ENCODE results near the gene ABCB11. TPM values are rescaled to one million over a fixed set of nuclear protein-coding genes. Genes with fewer than 3 reads are reported as not detected.

ABCB11 gene
- total RNA-seq, 1 donor from 2014 or later = not detected

DNA sequence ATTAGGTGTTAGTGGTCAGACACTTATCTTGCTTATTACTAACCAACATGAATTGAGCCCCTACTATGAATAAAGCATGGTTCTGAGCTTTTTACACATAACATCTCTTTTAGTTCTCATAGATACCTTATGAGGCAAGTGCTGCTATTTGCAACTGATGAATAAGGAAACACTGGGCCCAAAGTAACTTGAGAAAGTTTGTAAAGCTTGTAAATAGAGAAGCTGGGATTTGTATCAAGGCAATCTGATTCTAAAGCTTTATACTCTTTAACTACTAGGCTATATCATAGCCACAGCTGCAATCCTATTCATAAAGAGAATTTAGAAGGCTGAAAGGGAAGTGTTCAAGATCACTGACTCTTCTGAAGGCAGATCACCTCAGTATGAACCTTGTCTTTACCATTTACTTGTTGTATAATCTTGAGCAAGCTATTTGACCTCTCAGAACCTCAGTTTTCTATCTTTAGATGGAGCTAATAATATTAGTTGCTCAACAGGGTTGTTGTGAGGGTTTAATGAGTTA, 60.4 kb downstream of the ABCB11 start:
- Mint-ChIP-seq H3K4me3 (ENCODE audit: unreplicated experiment) (no peak overlapping the region), H3K4me1 (ENCODE audit: low read depth, unreplicated experiment) (no peaks in the 10 kb centered on the region), H3K9me3 (ENCODE audit: unreplicated experiment) (no peaks in the 10 kb centered on the region), H3K27ac (ENCODE audit: unreplicated experiment) (no peak overlapping the region), H3K36me3 (ENCODE audit: unreplicated experiment) (no peaks in the 10 kb centered on the region), H3K27me3 (ENCODE audit: unreplicated experiment) (no peaks in the 10 kb centered on the region)
- no peak for DNase-seq
- TF ChIP-seq, protein P1, sequence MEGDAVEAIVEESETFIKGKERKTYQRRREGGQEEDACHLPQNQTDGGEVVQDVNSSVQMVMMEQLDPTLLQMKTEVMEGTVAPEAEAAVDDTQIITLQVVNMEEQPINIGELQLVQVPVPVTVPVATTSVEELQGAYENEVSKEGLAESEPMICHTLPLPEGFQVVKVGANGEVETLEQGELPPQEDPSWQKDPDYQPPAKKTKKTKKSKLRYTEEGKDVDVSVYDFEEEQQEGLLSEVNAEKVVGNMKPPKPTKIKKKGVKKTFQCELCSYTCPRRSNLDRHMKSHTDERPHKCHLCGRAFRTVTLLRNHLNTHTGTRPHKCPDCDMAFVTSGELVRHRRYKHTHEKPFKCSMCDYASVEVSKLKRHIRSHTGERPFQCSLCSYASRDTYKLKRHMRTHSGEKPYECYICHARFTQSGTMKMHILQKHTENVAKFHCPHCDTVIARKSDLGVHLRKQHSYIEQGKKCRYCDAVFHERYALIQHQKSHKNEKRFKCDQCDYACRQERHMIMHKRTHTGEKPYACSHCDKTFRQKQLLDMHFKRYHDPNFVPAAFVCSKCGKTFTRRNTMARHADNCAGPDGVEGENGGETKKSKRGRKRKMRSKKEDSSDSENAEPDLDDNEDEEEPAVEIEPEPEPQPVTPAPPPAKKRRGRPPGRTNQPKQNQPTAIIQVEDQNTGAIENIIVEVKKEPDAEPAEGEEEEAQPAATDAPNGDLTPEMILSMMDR (IDR thresholded peaks at IDR 0.05; ENCODE audit: partially characterized antibody, unreplicated experiment) = no peak

DNA sequence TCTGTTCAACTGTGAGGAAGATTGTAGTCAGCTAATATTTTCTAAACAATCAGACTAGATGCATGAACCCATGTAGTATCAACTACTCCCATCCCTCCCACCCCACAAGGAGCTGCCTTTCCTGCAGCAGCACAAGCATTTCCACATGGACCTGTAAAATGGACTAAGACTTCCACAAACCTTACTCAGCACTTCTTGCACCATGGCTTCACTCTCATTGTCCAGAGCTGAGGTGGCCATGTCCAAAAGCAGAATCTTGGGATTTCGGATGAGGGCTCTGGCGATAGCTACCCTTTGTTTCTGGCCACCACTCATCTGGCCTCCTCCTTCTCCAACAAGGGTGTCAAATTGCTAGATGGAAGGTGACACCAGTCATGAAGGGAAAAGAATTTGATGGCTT, 61.3 kb downstream of the ABCB11 start:
- Mint-ChIP-seq H3K4me3 (ENCODE audit: unreplicated experiment) (no peak overlapping the region), H3K27me3 (ENCODE audit: unreplicated experiment) (no peaks in the 10 kb centered on the region), H3K27ac (ENCODE audit: unreplicated experiment) (no peak overlapping the region), H3K4me1 (ENCODE audit: low read depth, unreplicated experiment) (no peaks in the 10 kb centered on the region), H3K9me3 (ENCODE audit: unreplicated experiment) (no peaks in the 10 kb centered on the region), H3K36me3 (ENCODE audit: unreplicated experiment) (no peaks in the 10 kb centered on the region)
- no peak for DNase-seq
- TF ChIP-seq, protein P1 (IDR thresholded peaks at IDR 0.05; ENCODE audit: partially characterized antibody, unreplicated experiment) = no peak

DNA sequence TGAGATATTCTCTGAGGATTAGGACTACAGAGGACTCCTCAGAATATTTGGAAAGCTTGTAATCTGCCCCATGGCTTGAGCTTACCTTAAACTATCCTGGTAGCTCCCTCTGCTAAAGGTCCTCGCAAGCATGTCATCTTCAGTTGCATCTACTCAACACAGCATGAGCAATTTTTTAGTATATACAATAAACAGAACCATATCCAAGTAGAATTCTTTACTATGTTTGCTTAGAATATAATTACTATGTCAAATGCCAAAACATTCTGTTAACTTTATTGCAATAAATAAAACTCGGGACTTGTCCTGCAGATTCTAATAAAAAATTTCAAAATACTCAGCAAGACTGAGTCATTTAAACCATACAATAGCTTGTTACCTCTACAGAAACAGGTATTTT, 62.8 kb downstream of the ABCB11 start:
- H3K27me3 Mint-ChIP-seq (ENCODE audit: unreplicated experiment) = no peaks in the 10 kb centered on the region
- H3K9me3 Mint-ChIP-seq (ENCODE audit: unreplicated experiment) = no peaks in the 10 kb centered on the region
- DNase-seq = no peak
- no peaks in the 10 kb centered on the region for H3K4me1 Mint-ChIP-seq (ENCODE audit: low read depth, unreplicated experiment)
- TF ChIP-seq, protein P1 (IDR thresholded peaks at IDR 0.05; ENCODE audit: partially characterized antibody, unreplicated experiment) = no peak
- H3K4me3 Mint-ChIP-seq (ENCODE audit: unreplicated experiment) = no peak overlapping the region
- H3K36me3 Mint-ChIP-seq (ENCODE audit: unreplicated experiment) = no peaks in the 10 kb centered on the region
- no peak overlapping the region for H3K27ac Mint-ChIP-seq (ENCODE audit: unreplicated experiment)

DNA sequence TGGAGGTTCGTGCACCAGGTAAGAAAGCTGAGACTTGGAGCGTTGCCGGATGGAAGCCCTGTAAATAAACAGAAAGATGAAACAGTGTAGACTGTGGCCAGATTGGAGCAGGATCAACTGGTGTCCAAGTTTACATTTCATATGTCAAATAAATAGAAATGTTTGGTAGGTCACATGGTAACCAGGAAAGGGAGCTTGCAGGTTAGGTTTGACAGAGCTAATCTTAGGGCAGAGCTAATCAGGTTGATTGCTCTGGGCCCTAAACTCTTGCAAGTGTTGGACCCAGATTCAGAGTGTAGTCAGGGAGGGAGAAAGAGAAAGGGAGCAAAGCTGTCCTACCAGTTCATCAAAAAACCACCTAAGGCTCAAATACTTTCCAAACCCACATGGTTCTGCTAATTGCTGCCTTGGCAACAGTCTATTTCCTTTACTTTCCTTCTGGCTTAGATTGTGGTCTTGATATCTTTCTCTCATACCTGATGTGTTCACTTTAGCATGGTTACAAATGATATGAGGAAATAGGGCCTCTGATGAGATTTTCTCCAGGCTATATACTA, 66.8 kb downstream of the ABCB11 start:
- H3K27ac Mint-ChIP-seq (ENCODE audit: unreplicated experiment) = no peak overlapping the region

DNA sequence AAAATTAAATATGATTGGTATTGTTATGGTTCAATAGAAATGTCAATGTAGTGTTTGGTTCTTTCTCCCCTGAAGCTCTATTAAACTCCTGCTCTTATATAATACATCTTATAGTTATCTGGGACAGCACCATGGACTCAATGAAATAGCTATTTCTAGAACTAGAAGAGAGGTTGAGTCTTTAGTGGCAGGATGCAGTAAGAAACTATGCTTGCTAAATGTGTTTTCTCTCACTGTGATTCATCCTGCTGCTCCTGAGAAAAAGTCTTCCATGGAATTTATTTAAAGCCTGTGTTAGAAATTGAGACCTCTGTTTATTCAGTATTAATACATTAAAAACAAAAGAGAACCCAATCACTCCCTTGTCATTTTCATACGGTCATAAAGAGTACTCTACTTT, 68.5 kb downstream of the ABCB11 start:
- Mint-ChIP-seq H3K4me1 (ENCODE audit: low read depth, unreplicated experiment) (no peaks in the 10 kb centered on the region), H3K9me3 (ENCODE audit: unreplicated experiment) (no peaks in the 10 kb centered on the region)
- TF ChIP-seq, protein P1 (IDR thresholded peaks at IDR 0.05; ENCODE audit: partially characterized antibody, unreplicated experiment) = no peak

More for the DNA sequence above, 66.8 kb downstream of the ABCB11 start:
- Mint-ChIP-seq H3K9me3 (ENCODE audit: unreplicated experiment) (no peaks in the 10 kb centered on the region), H3K4me3 (ENCODE audit: unreplicated experiment) (no peak overlapping the region), H3K27me3 (ENCODE audit: unreplicated experiment) (no peaks in the 10 kb centered on the region), H3K36me3 (ENCODE audit: unreplicated experiment) (no peaks in the 10 kb centered on the region), H3K4me1 (ENCODE audit: low read depth, unreplicated experiment) (no peaks in the 10 kb centered on the region)
- TF ChIP-seq, protein P1 (IDR thresholded peaks at IDR 0.05; ENCODE audit: partially characterized antibody, unreplicated experiment) = no peak
- DNase-seq = no peak

More for the DNA sequence above, 68.5 kb downstream of the ABCB11 start:
- Mint-ChIP-seq H3K27ac (ENCODE audit: unreplicated experiment) (no peak overlapping the region), H3K36me3 (ENCODE audit: unreplicated experiment) (no peaks in the 10 kb centered on the region), H3K4me3 (ENCODE audit: unreplicated experiment) (no peak overlapping the region), H3K27me3 (ENCODE audit: unreplicated experiment) (no peaks in the 10 kb centered on the region)
- no peak for DNase-seq
